ES-I3 (cell line): ENCODE data around the gene SYNCRIP.
"Not testable (repeated sequence)": the region's sequence is repeated elsewhere in the genome, so short reads cannot be mapped to it uniquely, and the experiment has no call there.

Experiments
- H3K36me3 ChIP-seq: 2 replicates; pipeline ENCODE4 v1.6.1; 2013; ENCODE audit warnings: mild to moderate bottlenecking, low read length, control low read depth, moderate library complexity; ENCODE audit not compliant: insufficient read depth
- H3K4me1 ChIP-seq: 2 replicates; pipeline ENCODE4 v1.6.1; 2013; ENCODE audit warnings: mild to moderate bottlenecking, control low read depth, low read length; ENCODE audit not compliant: insufficient read depth
- H3K9ac ChIP-seq: 2 replicates; pipeline ENCODE4 v1.6.1; 2013; ENCODE audit warnings: low read depth, mild to moderate bottlenecking, low read length, moderate library complexity
- H3K9me3 ChIP-seq: 2 replicates; pipeline ENCODE4 v1.6.1; 2013; ENCODE audit warnings: mild to moderate bottlenecking, low read length, moderate library complexity; ENCODE audit not compliant: control insufficient read depth, insufficient read depth

SYNCRIP gene

GRCh38 chr6:85641522-85641896, 1.2 kb downstream of the SYNCRIP start:
- Histone ChIP-seq H3K9me3 (no peaks in the 10 kb centered on the region), H3K9ac (peak overlapping the region; percentile 96), H3K36me3 (peaks cover 23% of the 10 kb centered on the region), H3K4me1 (peaks cover 20% of the 10 kb centered on the region)

- H3K9me3 ChIP-seq = no peaks in the 10 kb centered on the region
- peak overlapping the region; percentile 96 for H3K9ac ChIP-seq
- H3K36me3 ChIP-seq = peaks cover 23% of the 10 kb centered on the region
- peaks cover 20% of the 10 kb centered on the region for H3K4me1 ChIP-seq
These were observed 1.9 kb downstream of the SYNCRIP start for GRCh38 chr6:85640821-85641220.

GRCh38 chr6:85637579-85637978, 5.1 kb downstream of the SYNCRIP start:
- Histone ChIP-seq H3K9ac (no peak overlapping the region), H3K4me1 (peaks cover 16% of the 10 kb centered on the region), H3K9me3 (no peaks in the 10 kb centered on the region), H3K36me3 (peaks cover 39% of the 10 kb centered on the region)

GRCh38 chr6:85632164-85632942, 10.3 kb downstream of the SYNCRIP start:
- no peak overlapping the region for H3K9ac ChIP-seq
- peaks cover 8% of the 10 kb centered on the region for H3K4me1 ChIP-seq
- H3K36me3 ChIP-seq = peaks cover 31% of the 10 kb centered on the region
- no peaks in the 10 kb centered on the region for H3K9me3 ChIP-seq

- H3K36me3 ChIP-seq = peaks cover 23% of the 10 kb centered on the region
- H3K9me3 ChIP-seq, H3K4me1 ChIP-seq, H3K9ac ChIP-seq: not testable (repeated sequence)
These were observed 11.6 kb downstream of the SYNCRIP start for GRCh38 chr6:85631117-85631516.

- Histone ChIP-seq H3K36me3 (peaks cover 9% of the 10 kb centered on the region), H3K9ac (no peak overlapping the region), H3K4me1 (peaks cover 8% of the 10 kb centered on the region), H3K9me3 (no peaks in the 10 kb centered on the region)
These were observed 14.3 kb downstream of the SYNCRIP start for GRCh38 chr6:85628353-85628752.

GRCh38 chr6:85620308-85620707, 22.4 kb downstream of the SYNCRIP start:
- H3K9ac ChIP-seq = no peak overlapping the region
- H3K9me3 ChIP-seq = no peaks in the 10 kb centered on the region
- peaks cover 50% of the 10 kb centered on the region for H3K36me3 ChIP-seq
- H3K4me1 ChIP-seq = no peaks in the 10 kb centered on the region

- H3K4me1 ChIP-seq = no peaks in the 10 kb centered on the region
- no peak overlapping the region for H3K9ac ChIP-seq
- H3K9me3 ChIP-seq = no peaks in the 10 kb centered on the region
- peaks cover 53% of the 10 kb centered on the region for H3K36me3 ChIP-seq
These were observed 27.9 kb downstream of the SYNCRIP start for GRCh38 chr6:85614780-85615179.

- Histone ChIP-seq H3K36me3 (peaks cover 43% of the 10 kb centered on the region), H3K9me3 (no peaks in the 10 kb centered on the region), H3K9ac (no peak overlapping the region), H3K4me1 (no peaks in the 10 kb centered on the region)
These were observed 29.8 kb downstream of the SYNCRIP start for GRCh38 chr6:85612690-85613474.

GRCh38 chr6:85610182-85610895, 32.3 kb downstream of the SYNCRIP start:
- H3K36me3 ChIP-seq = peaks cover 29% of the 10 kb centered on the region
- no peaks in the 10 kb centered on the region for H3K9me3 ChIP-seq
- H3K4me1 ChIP-seq = no peaks in the 10 kb centered on the region
- H3K9ac ChIP-seq = no peak overlapping the region

- Histone ChIP-seq H3K4me1 (no peaks in the 10 kb centered on the region), H3K9me3 (no peaks in the 10 kb centered on the region), H3K36me3 (no peaks in the 10 kb centered on the region), H3K9ac (no peak overlapping the region)
These were observed 40.6 kb downstream of the SYNCRIP start for GRCh38 chr6:85602100-85602499.

- Histone ChIP-seq H3K36me3 (no peaks in the 10 kb centered on the region), H3K9ac (no peak overlapping the region), H3K9me3 (no peaks in the 10 kb centered on the region), H3K4me1 (no peaks in the 10 kb centered on the region)
These were observed 41.9 kb downstream of the SYNCRIP start for GRCh38 chr6:85600713-85601313.

GRCh38 chr6:85594197-85594930, 48.3 kb downstream of the SYNCRIP start:
- Histone ChIP-seq H3K9me3 (no peaks in the 10 kb centered on the region), H3K4me1 (no peaks in the 10 kb centered on the region), H3K9ac (peak overlapping the region; percentile 81), H3K36me3 (no peaks in the 10 kb centered on the region)
